GM19438 (cell line): ENCODE data around the gene HTR3D.
"Not testable (repeated sequence)": the region's sequence is repeated elsewhere in the genome, so short reads cannot be mapped to it uniquely, and the experiment has no call there.

ENCODE experiments used
- ATAC-seq: cut with Tn5 transposase; IDR thresholded peaks from one replicate; pipeline ENCODE4 v1.9.1; 2021; ENCODE audit warnings: low read depth; ENCODE audit not compliant: unreplicated experiment

HTR3D gene

GRCh38 chr3:184062637-184063036 is 31.1 kb downstream of the HTR3D start:
- ATAC-seq, result no peak

- ATAC-seq, result no peak
Observed at GRCh38 chr3:184066211-184066610, 34.7 kb downstream of the HTR3D start.

GRCh38 chr3:184067573-184068055 is 36.1 kb downstream of the HTR3D start:
- ATAC-seq, result no peak

GRCh38 chr3:184068344-184068743 is 36.8 kb downstream of the HTR3D start:
- no peak for ATAC-seq

- not testable (repeated sequence) for ATAC-seq
Observed at GRCh38 chr3:184071142-184071541, 39.6 kb downstream of the HTR3D start.

- no peak for ATAC-seq
Observed at GRCh38 chr3:184073621-184074020, 42.1 kb downstream of the HTR3D start.

- ATAC-seq, result no peak
Observed at GRCh38 chr3:184075901-184076300, 44.4 kb downstream of the HTR3D start.

- no peak for ATAC-seq
Observed at GRCh38 chr3:184077881-184078280, 46.3 kb downstream of the HTR3D start.

GRCh38 chr3:184078851-184079250 is 47.3 kb downstream of the HTR3D start:
- ATAC-seq, result no peak

GRCh38 chr3:184081116-184081830 is 49.7 kb downstream of the HTR3D start:
- ATAC-seq, result no peak

GRCh38 chr3:184082034-184082433 is 50.5 kb downstream of the HTR3D start:
- no peak for ATAC-seq

- ATAC-seq, result no peak
Observed at GRCh38 chr3:184082465-184082864, 50.9 kb downstream of the HTR3D start.

- no peak for ATAC-seq
Observed at GRCh38 chr3:184085389-184085852, 53.9 kb downstream of the HTR3D start.
